GM19438 (cell line): ENCODE data around the gene PCDHGA8.
A peak's percentile ranks its signal among the peaks of the same experiment; 100 is the strongest.
"Not testable (repeated sequence)": the region's sequence is repeated elsewhere in the genome, so short reads cannot be mapped to it uniquely, and the experiment has no call there.

Experiments used
- ATAC-seq: cut with Tn5 transposase; IDR thresholded peaks from one replicate; pipeline ENCODE4 v1.9.1; 2021; ENCODE audit warnings: low read depth; ENCODE audit not compliant: unreplicated experiment

PCDHGA8 gene

GRCh38 chr5:141369994-141370848 is 22.2 kb upstream of the PCDHGA8 start, which contains the start of gene PCDHGB3:
PCDHGB3 (plus strand) TSS chr5:141370242; CDS start chr5:141370395, 153 bp downstream.
- peak; percentile 99 for ATAC-seq

DNA sequence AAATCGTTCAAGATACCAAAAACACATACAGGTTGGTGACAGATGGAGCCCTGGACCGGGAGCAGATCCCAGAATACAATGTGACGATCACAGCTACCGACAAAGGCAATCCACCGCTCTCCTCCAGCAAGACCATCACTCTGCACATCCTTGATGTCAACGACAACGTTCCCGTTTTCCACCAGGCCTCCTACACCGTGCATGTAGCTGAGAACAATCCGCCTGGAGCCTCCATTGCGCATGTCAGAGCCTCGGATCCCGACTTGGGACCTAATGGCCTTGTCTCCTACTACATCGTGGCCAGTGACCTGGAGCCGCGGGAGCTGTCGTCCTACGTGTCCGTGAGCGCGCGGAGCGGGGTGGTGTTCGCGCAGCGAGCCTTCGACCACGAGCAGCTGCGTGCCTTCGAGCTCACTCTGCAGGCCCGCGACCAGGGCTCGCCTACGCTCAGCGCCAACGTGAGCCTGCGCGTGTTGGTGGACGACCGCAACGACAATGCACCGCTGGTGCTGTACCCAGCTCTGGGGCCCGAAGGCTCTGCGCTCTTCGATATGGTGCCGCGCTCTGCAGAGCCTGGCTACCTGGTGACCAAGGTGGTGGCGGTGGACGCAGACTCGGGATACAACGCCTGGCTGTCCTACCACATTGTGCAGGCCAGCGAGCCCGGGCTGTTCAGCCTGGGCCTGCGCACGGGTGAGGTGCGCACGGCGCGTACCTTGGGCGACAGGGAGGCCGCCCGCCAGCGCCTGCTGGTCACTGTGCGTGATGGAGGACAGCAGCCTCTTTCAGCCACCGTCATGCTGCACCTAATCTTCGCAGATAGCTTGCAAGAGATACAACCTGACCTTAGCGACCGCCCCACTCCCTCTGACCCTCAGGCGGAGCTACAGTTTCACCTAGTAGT is 20.6 kb upstream of the PCDHGA8 start:
- no peak for ATAC-seq

- ATAC-seq = no peak
Measured at GRCh38 chr5:141373673-141374317, 18.6 kb upstream of the PCDHGA8 start, which contains the start of gene PCDHGA6. PCDHGA6 (plus strand) TSS chr5:141373891; CDS start chr5:141374084, 193 bp downstream.

- no peak for ATAC-seq
Measured at GRCh38 chr5:141374627-141375026, 17.8 kb upstream of the PCDHGA8 start.

DNA sequence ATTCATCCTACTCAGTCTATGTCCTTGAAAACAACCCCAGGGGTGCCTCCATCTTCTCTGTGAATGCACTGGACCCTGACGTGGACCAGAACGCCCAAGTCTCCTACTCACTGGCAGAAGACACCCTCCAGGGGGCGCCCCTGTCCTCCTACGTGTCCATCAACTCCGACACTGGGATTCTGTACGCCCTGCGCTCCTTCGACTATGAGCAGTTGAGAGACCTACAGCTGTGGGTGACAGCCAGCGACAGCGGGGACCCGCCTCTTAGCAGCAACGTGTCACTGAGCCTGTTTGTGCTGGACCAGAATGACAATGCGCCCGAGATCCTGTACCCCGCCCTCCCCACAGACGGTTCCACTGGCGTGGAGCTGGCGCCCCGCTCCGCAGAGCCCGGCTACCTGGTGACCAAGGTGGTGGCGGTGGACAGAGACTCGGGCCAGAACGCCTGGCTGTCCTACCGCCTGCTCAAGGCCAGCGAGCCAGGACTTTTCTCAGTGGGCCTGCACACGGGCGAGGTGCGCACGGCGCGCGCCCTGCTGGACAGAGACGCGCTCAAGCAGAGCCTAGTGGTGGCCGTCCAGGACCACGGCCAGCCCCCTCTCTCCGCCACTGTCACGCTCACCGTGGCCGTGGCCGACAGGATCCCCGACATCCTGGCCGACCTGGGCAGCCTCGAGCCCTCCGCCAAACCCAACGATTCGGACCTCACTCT is 16.8 kb upstream of the PCDHGA8 start:
- not testable (repeated sequence) for ATAC-seq

- ATAC-seq = peak; percentile 60
Measured at GRCh38 chr5:141382469-141383294, 9.8 kb upstream of the PCDHGA8 start, which contains the start of gene PCDHGA7. PCDHGA7 (plus strand) TSS chr5:141382742; CDS start chr5:141382900, 158 bp downstream.

- no peak for ATAC-seq
Measured at GRCh38 chr5:141383345-141383744, 9.1 kb upstream of the PCDHGA8 start.

DNA sequence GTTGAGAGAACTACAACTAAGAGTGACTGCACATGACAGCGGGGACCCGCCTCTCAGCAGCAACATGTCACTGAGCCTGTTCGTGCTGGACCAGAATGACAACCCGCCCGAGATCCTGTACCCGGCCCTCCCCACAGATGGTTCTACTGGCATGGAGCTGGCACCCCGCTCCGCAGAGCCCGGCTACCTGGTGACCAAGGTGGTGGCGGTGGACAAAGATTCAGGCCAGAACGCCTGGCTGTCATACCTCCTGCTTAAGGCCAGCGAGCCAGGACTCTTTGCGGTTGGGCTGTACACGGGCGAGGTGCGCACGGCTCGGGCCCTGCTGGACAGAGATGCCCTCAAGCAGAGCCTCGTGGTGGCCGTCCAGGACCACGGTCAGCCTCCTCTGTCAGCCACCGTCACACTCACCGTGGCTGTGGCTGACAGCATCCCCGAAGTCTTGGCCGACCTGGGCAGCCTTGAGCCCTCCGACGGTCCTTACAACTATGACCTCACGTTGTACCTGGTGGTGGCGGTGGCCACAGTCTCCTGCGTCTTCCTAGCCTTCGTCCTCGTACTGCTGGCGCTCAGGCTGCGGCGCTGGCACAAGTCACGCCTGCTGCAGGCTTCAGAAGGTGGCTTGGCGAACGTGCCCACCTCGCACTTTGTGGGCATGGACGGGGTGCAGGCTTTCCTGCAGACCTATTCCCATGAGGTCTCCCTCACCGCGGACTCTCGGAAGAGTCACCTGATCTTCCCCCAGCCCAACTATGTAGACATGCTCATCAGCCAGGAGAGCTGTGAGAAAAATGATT is 7.8 kb upstream of the PCDHGA8 start:
- no peak for ATAC-seq

DNA sequence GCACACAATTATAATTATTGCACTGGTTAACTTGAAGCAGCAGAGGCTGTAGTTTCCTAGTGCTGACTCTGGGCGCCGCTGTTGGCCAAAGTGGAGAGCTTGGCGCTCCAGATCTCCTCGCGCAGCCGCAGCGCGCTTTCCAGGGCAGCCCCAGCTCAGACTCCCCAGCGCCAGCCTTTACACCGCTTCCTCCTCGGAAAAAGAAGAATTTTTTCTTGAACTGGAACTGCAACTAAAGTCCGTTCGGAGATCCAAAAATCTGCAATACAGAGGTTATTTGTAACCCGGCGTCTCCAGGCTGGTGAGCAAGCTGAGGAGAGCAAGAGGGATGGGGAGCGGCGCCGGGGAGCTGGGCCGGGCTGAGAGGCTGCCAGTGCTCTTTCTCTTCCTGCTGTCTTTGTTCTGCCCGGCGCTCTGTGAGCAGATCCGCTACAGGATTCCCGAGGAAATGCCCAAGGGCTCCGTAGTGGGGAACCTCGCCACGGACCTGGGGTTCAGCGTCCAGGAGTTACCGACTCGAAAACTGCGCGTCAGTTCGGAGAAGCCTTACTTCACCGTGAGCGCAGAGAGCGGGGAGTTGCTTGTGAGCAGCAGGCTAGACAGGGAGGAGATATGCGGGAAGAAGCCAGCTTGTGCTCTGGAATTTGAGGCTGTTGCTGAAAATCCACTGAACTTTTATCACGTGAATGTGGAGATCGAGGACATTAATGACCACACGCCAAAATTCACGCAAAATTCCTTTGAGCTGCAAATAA is 4.7 kb upstream of the PCDHGA8 start, which contains the start of gene PCDHGB4:
TSS of gene PCDHGB4 (plus strand) at position 142 of the 755 bp plus-strand sequence. CDS start at position 329, 187 bp downstream.
- peak; percentile 89 for ATAC-seq

GRCh38 chr5:141388661-141389060 is 3.8 kb upstream of the PCDHGA8 start:
- no peak for ATAC-seq

DNA sequence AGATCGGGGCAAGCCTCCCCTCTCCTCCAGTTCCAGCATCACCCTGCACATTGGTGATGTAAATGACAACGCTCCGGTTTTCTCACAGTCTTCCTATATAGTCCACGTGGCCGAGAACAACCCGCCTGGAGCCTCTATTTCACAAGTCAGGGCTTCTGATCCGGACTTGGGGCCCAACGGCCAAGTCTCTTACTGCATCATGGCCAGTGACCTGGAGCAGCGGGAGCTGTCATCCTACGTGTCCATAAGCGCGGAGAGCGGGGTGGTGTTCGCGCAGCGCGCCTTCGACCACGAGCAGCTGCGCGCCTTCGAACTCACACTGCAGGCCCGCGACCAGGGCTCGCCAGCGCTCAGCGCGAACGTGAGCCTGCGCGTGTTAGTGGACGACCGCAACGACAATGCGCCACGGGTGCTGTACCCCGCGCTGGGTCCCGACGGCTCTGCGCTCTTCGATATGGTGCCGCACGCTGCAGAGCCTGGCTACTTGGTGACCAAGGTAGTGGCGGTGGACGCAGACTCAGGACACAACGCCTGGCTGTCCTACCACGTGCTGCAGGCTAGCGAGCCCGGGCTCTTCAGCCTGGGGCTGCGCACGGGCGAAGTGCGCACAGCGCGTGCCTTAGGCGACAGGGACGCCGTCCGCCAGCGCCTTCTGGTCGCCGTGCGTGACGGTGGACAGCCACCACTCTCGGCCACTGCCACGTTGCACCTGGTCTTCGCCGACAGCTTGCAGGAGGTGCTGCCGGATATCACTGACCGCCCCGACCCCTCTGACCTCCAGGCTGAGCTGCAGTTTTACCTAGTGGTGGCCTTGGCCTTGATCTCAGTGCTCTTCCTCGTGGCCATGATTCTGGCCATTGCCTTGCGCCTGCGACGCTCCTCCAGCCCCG is 3.0 kb upstream of the PCDHGA8 start:
- no peak for ATAC-seq

DNA sequence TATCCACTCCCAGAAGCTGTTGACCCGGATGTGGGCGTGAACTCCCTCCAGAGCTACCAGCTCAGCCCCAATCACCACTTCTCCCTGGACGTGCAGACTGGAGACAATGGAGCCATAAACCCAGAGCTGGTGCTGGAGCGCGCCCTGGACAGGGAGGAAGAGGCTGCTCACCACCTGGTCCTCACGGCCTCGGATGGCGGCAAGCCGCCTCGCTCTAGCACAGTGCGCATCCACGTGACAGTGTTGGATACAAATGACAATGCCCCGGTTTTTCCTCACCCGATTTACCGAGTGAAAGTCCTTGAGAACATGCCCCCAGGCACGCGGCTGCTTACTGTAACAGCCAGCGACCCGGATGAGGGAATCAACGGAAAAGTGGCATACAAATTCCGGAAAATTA is 834 bp downstream of the PCDHGA8 start:
- no peak for ATAC-seq

GRCh38 chr5:141394401-141395187 is 2.2 kb downstream of the PCDHGA8 start:
- ATAC-seq = not testable (repeated sequence)

DNA sequence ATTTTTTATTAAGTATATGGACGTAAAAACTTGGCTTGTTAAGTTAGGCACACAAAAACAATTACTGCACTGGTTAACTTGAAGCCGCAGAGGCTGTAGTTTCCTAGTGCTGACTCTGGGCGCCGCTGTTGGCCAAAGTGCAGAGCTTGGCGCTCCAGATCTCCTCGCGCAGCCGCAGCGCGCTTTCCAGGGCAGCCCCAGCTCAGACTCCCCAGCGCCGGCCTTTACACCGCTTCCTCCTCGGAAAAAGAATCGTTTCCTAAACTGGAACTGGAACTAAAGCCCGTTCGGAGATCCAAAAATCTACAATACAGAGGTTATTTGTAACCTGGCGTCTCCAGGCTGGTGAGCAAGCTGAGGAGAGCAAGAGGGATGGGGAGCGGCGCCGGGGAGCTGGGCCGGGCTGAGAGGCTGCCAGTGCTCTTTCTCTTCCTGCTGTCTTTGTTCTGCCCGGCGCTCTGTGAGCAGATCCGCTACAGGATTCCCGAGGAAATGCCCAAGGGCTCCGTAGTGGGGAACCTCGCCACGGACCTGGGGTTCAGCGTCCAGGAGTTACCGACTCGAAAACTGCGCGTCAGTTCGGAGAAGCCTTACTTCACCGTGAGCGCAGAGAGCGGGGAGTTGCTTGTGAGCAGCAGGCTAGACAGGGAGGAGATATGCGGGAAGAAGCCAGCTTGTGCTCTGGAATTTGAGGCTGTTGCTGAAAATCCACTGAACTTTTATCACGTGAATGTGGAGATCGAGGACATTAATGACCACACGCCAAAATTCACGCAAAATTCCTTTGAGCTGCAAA is 5.5 kb downstream of the PCDHGA8 start, which contains the start of gene PCDHGB5:
TSS of gene PCDHGB5 (plus strand) at position 192 of the 796 bp plus-strand sequence. CDS start at position 373, 181 bp downstream.
- ATAC-seq = peak; percentile 97

- ATAC-seq = no peak
Measured at GRCh38 chr5:141398608-141399007, 6.2 kb downstream of the PCDHGA8 start.
